ENCODE measurements around the gene RNU5B-1. TPM values are rescaled to one million over a fixed set of nuclear protein-coding genes. Genes with fewer than 3 reads are reported as not detected.
"Not testable (repeated sequence)": the region's sequence is repeated elsewhere in the genome, so short reads cannot be mapped to it uniquely, and the experiment has no call there.

RNU5B-1 gene
- total and polyA plus RNA-seq, 2 experiments from 2014 or later, result not detected

DNA sequence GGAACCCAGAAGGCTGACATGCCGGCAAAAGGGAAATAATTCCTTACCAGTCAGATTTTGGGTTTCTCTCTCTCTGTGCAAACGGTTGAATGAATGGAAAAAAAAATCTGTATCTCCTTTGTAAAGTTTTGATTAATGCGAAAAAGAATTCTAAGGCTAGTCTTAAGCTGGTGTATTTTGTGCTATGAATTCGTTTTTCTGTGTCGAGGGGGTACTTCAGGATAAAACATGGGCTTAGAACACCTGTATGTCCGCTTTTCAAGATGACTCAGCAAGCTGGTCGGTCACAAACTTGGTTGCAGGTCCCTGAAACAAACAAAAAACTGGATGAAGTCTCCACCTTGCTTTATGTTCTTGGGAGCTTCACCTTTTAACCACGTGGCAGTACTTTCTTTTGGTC is 44.9 kb downstream of the RNU5B-1 start:
- Histone ChIP-seq H3K27me3 (replicated peaks; ENCODE audit: insufficient read depth) (peaks cover 42% of the 10 kb centered on the region), H3K9me3 (ENCODE audit: low read depth) (no peaks in the 10 kb centered on the region), H3K4me1 (ENCODE audit: insufficient read depth) (no peaks in the 10 kb centered on the region), H3K27ac (no peak overlapping the region), H3K4me2 (ENCODE audit: unreplicated experiment) (no peak overlapping the region), H2AFZ (no peak overlapping the region), H3K79me2 (ENCODE audit: insufficient read depth) (no peaks in the 10 kb centered on the region), H3F3A (ENCODE audit: insufficient read depth) (no peaks in the 10 kb centered on the region), H3K4me3 (no peak overlapping the region), H3K9ac (no peak overlapping the region), H4K20me1 (ENCODE audit: insufficient read depth) (no peaks in the 10 kb centered on the region), H3K36me3 (ENCODE audit: low read depth) (no peaks in the 10 kb centered on the region), H3K9me2 (ENCODE audit: insufficient read depth) (no peaks in the 10 kb centered on the region)
- WGBS, 2 experiments (ENCODE audit: low coverage in 1 of 2, low lambda C conversion rate in 2 of 2, missing lambda C conversion rate in 2 of 2), result 43 to 44% methylated on average over 8 of the region's 8 CpGs
- in situ Hi-C loops (cut with MboI), result no loop called here
- TF ChIP-seq EZH2 (IDR thresholded peaks at IDR 0.05; ENCODE audit: insufficient read depth, poor library complexity, severe bottlenecking) (no peak), EZH2phosphoT487 (IDR thresholded peaks at IDR 0.05; ENCODE audit: insufficient read depth, low read depth) (no peak)
- no peak for DNase-seq

DNA sequence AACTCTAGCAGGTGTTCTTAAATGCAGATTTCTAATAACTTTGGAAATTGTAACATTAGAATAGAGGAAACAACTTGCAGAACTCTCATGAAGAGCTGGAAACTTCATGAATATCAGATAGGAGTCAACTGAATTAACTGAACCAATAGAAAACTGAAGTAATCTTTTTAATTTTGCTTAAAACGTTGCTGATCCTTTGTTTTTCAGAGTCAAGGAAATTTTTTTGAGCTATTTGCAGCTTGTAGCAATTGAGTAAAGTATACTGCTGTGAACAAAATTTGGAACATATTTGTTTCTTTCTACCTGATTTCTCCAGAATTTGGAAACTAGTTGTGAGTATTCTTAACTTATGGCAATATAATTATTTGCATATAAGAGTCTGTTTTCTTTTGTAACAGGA is 47.5 kb downstream of the RNU5B-1 start:
- DNase-seq; H3K4me1 ChIP-seq (ENCODE audit: insufficient read depth); H3K27ac ChIP-seq; H2AFZ ChIP-seq; H3K4me2 ChIP-seq (ENCODE audit: unreplicated experiment); in situ Hi-C loops (cut with MboI); H3K4me3 ChIP-seq; H3F3A ChIP-seq (ENCODE audit: insufficient read depth); H3K9me2 ChIP-seq (ENCODE audit: insufficient read depth); H3K9ac ChIP-seq; H3K79me2 ChIP-seq (ENCODE audit: insufficient read depth); H4K20me1 ChIP-seq (ENCODE audit: insufficient read depth); H3K36me3 ChIP-seq (ENCODE audit: low read depth); H3K9me3 ChIP-seq (ENCODE audit: low read depth): not testable (repeated sequence)
- WGBS, 2 experiments (ENCODE audit: low coverage in 1 of 2, low lambda C conversion rate in 2 of 2, missing lambda C conversion rate in 2 of 2), result 4% methylated on average over 1 of the region's 1 CpG
- H3K27me3 ChIP-seq (replicated peaks; ENCODE audit: insufficient read depth), result peaks cover 62% of the 10 kb centered on the region

Small RNAs within 50 kb of the gene (small RNA-seq; reads per million reads assigned to genes)
- gene RNU5A-1 (ENCODE audit: low read depth, low replicate concordance) (835,629 reads per million, percentile 100 among the genes with 10 or more reads in this experiment), gene RNU5B-1 (ENCODE audit: low read depth, low replicate concordance) (79,684 reads per million, percentile 100 among the genes with 10 or more reads in this experiment), gene SNORA24B (ENCODE audit: low read depth, low replicate concordance) (not detected)

Other genes with a start within 250 kb of the RNU5B-1 start
- not detected in 2 replicates for gene RASL12, start 236.7 kb upstream of the RNU5B-1 start, total RNA-seq (2014; rRNA removed; shearing (Covaris generic))
- not detected in 2 replicates for gene RASL12, start 236.7 kb upstream of the RNU5B-1 start, polyA plus RNA-seq (2016; fragmentation: Nextera tagmentation; extraction: Ambion mirVana)
- not detected in 2 replicates for gene KBTBD13, start 227.9 kb upstream of the RNU5B-1 start, total RNA-seq (2014; rRNA removed; shearing (Covaris generic))
- not detected in 2 replicates for gene KBTBD13, start 227.9 kb upstream of the RNU5B-1 start, polyA plus RNA-seq (2016; fragmentation: Nextera tagmentation; extraction: Ambion mirVana)
- gene UBAP1L, start 189.5 kb upstream of the RNU5B-1 start, total RNA-seq (2014; rRNA removed; shearing (Covaris generic)), result 0.43 and 0.63 TPM in 2 replicates
- 0.38 and 0.89 TPM in 2 replicates for gene UBAP1L, start 189.5 kb upstream of the RNU5B-1 start, polyA plus RNA-seq (2016; fragmentation: Nextera tagmentation; extraction: Ambion mirVana)
- 11.8 and 13.6 TPM in 2 replicates for gene PDCD7, start 170.9 kb upstream of the RNU5B-1 start, total RNA-seq (2014; rRNA removed; shearing (Covaris generic))
- 7.5 and 8.4 TPM in 2 replicates for gene PDCD7, start 170.9 kb upstream of the RNU5B-1 start, polyA plus RNA-seq (2016; fragmentation: Nextera tagmentation; extraction: Ambion mirVana)
- gene CLPX, start 119.3 kb upstream of the RNU5B-1 start, total RNA-seq (2014; rRNA removed; shearing (Covaris generic)), result 28.3 and 33.1 TPM in 2 replicates
- gene CLPX, start 119.3 kb upstream of the RNU5B-1 start, polyA plus RNA-seq (2016; fragmentation: Nextera tagmentation; extraction: Ambion mirVana), result 22.8 and 23.8 TPM in 2 replicates
- gene CILP, start 93.2 kb upstream of the RNU5B-1 start, total RNA-seq (2014; rRNA removed; shearing (Covaris generic)), result under 0.01 and 0.11 TPM in 2 replicates
- gene CILP, start 93.2 kb upstream of the RNU5B-1 start, polyA plus RNA-seq (2016; fragmentation: Nextera tagmentation; extraction: Ambion mirVana), result 0.09 TPM in 1 of 2 replicates, not detected in the other
- 3.8 and 5.6 TPM in 2 replicates for gene PARP16, start 17.8 kb upstream of the RNU5B-1 start, total RNA-seq (2014; rRNA removed; shearing (Covaris generic))
- gene PARP16, start 17.8 kb upstream of the RNU5B-1 start, polyA plus RNA-seq (2016; fragmentation: Nextera tagmentation; extraction: Ambion mirVana), result 7.1 and 7.7 TPM in 2 replicates
- not detected in 2 replicates for gene RNU5A-1, start 8.6 kb upstream of the RNU5B-1 start, total RNA-seq (2014; rRNA removed; shearing (Covaris generic))
- gene RNU5A-1, start 8.6 kb upstream of the RNU5B-1 start, polyA plus RNA-seq (2016; fragmentation: Nextera tagmentation; extraction: Ambion mirVana), result not detected in 2 replicates
- 0.13 TPM in 1 of 2 replicates, not detected in the other for gene IGDCC3, start 73.3 kb downstream of the RNU5B-1 start, total RNA-seq (2014; rRNA removed; shearing (Covaris generic))
- gene IGDCC3, start 73.3 kb downstream of the RNU5B-1 start, polyA plus RNA-seq (2016; fragmentation: Nextera tagmentation; extraction: Ambion mirVana), result 0.11 TPM in 1 of 2 replicates, not detected in the other
- gene IGDCC4, start 118.3 kb downstream of the RNU5B-1 start, total RNA-seq (2014; rRNA removed; shearing (Covaris generic)), result 0.32 and 0.51 TPM in 2 replicates
- gene IGDCC4, start 118.3 kb downstream of the RNU5B-1 start, polyA plus RNA-seq (2016; fragmentation: Nextera tagmentation; extraction: Ambion mirVana), result 0.39 and 0.62 TPM in 2 replicates
- 21.5 and 28.9 TPM in 2 replicates for gene DPP8, start 213.0 kb downstream of the RNU5B-1 start, total RNA-seq (2014; rRNA removed; shearing (Covaris generic))
- 28.0 and 30.1 TPM in 2 replicates for gene DPP8, start 213.0 kb downstream of the RNU5B-1 start, polyA plus RNA-seq (2016; fragmentation: Nextera tagmentation; extraction: Ambion mirVana)
- 89.7 and 104 TPM in 2 replicates for gene HACD3, start 225.8 kb downstream of the RNU5B-1 start, total RNA-seq (2014; rRNA removed; shearing (Covaris generic))
- gene HACD3, start 225.8 kb downstream of the RNU5B-1 start, polyA plus RNA-seq (2016; fragmentation: Nextera tagmentation; extraction: Ambion mirVana), result 119 and 135 TPM in 2 replicates